H1 (cell line): ENCODE results near the gene ACBD6. TPM values are rescaled to one million over a fixed set of nuclear protein-coding genes. Genes with fewer than 3 reads are reported as not detected.

Experiments used
- CTCF ChIA-PET: fragments of 300-600 bp; sonication (Branson Sonifier 250); formaldehyde crosslinking; loops from one replicate; lab custom pipeline; 2021; ENCODE audit not compliant: partially characterized antibody; lab: Charles Lee
- POLR2A ChIA-PET: fragments of 300-600 bp; sonication (Branson Sonifier 250); formaldehyde crosslinking; loops from one replicate; lab custom pipeline; 2021; ENCODE audit warnings: inconsistent platforms; ENCODE audit not compliant: partially characterized antibody; lab: Charles Lee
- DNase-seq, 2 experiments: peaks; one replicate each; pipeline versions ENCODE4 v3.0.0 to v3.0.0-alpha.2; 2010 to 2022; ENCODE audit warnings: low spot score in 2 of 2, low read depth in 1 of 2, mixed read lengths in 1 of 2
- FAIRE-seq: peaks from 2 replicates; lab custom pipeline; 2011; peaks lifted over from hg19 to GRCh38; lab: Jason Lieb, UNC
- H2AFZ ChIP-seq: 2 replicates; pipeline ENCODE4 v1.8.1; 2012; ENCODE audit warnings: low read length, inconsistent platforms
- H2AK5ac ChIP-seq: 2 replicates; pipeline ENCODE4 v1.6.1; 2013; ENCODE audit warnings: low read depth, low read length
- H2BK120ac ChIP-seq: replicated peaks from 2 replicates; pipeline ENCODE3; 2013; ENCODE audit warnings: low read depth, low read length, inconsistent platforms
- H2BK12ac ChIP-seq: 2 replicates; pipeline ENCODE4 v1.6.1; 2013; ENCODE audit warnings: low read depth, low read length
- H2BK15ac ChIP-seq: 2 replicates; pipeline ENCODE4 v1.6.1; 2013; ENCODE audit warnings: low read length
- H2BK20ac ChIP-seq: 2 replicates; pipeline ENCODE4 v1.6.1; 2013; ENCODE audit warnings: low read length
- H2BK5ac ChIP-seq: 2 replicates; pipeline ENCODE4 v1.6.1; 2013; ENCODE audit warnings: low read depth, low read length
- H3K14ac ChIP-seq: 2 replicates; pipeline ENCODE4 v1.6.1; 2013; ENCODE audit warnings: inconsistent platforms; ENCODE audit not compliant: insufficient read length
- H3K18ac ChIP-seq: 2 replicates; pipeline ENCODE4 v1.6.1; 2013; ENCODE audit warnings: low read length; ENCODE audit errors: extremely low read depth
- H3K23ac ChIP-seq: 2 replicates; pipeline ENCODE4 v1.6.1; 2013; ENCODE audit warnings: inconsistent platforms; ENCODE audit not compliant: insufficient read length
- H3K23me2 ChIP-seq: 2 replicates; pipeline ENCODE4 v1.6.1; 2013; ENCODE audit warnings: low read depth, low read length
- H3K27ac ChIP-seq: 2 replicates; pipeline ENCODE4 v1.6.1; 2011; ENCODE audit warnings: low read depth, low read length, inconsistent platforms
- H3K27me3 ChIP-seq, 4 experiments: replicated peaks in 1 of 4; 1 replicate in 1 of 4; 2 replicates in 3 of 4; pipeline versions ENCODE4 v1.6.1 to v1.8.1; 2011 to 2013; ENCODE audit warnings: low read length in 3 of 4, mild to moderate bottlenecking in 3 of 4, inconsistent platforms in 2 of 4, mixed read lengths in 2 of 4, moderate library complexity in 1 of 4; ENCODE audit not compliant: control insufficient read depth in 3 of 4, insufficient read depth in 3 of 4; ENCODE audit errors: extremely low read depth in 1 of 4
- H3K36me3 ChIP-seq, 4 experiments: 2 replicates each; pipeline versions ENCODE4 v1.6.1 to v1.8.1; 2011 to 2013; ENCODE audit warnings: mild to moderate bottlenecking in 4 of 4, low read length in 3 of 4, moderate library complexity in 2 of 4, control low read depth in 1 of 4, inconsistent platforms in 1 of 4; ENCODE audit not compliant: insufficient read depth in 4 of 4, control insufficient read depth in 2 of 4
- H3K4ac ChIP-seq: replicated peaks from 2 replicates; pipeline ENCODE3; 2013; ENCODE audit warnings: low read length, low read depth, mixed read lengths, inconsistent platforms; ENCODE audit not compliant: insufficient read length
- H3K4me1 ChIP-seq, 4 experiments: replicated peaks in 1 of 4; 1 replicate in 1 of 4; 2 replicates in 3 of 4; pipeline versions ENCODE4 v1.6.1 to v1.8.1; 2011 to 2013; ENCODE audit warnings: low read length in 3 of 4, inconsistent platforms in 2 of 4, mixed read lengths in 1 of 4; ENCODE audit not compliant: insufficient read depth in 4 of 4, control insufficient read depth in 3 of 4
- H3K4me2 ChIP-seq, 2 experiments: 2 replicates each; pipeline versions ENCODE4 v1.6.1 to v1.8.1; 2011 to 2013; ENCODE audit warnings: low read depth in 2 of 2, low read length in 2 of 2, control low read depth in 1 of 2, inconsistent platforms in 1 of 2, mild to moderate bottlenecking in 1 of 2; ENCODE audit not compliant: insufficient read depth in 1 of 2
- H3K4me3 ChIP-seq, 4 experiments: fragments of 200-600, 300-600 bp in 1 of 4; sonication (generic), shearing (Covaris generic), sonication (Bioruptor Twin) in 1 of 4; 2 replicates each; pipeline versions ENCODE4 v1.5.1 to v1.8.1; 2011 to 2016; ENCODE audit warnings: low read length in 4 of 4, low read depth in 3 of 4, control low read depth in 2 of 4, inconsistent platforms in 2 of 4, mild to moderate bottlenecking in 2 of 4, mixed read lengths in 1 of 4, moderate library complexity in 1 of 4; ENCODE audit not compliant: insufficient read depth in 2 of 4; ENCODE audit errors: extremely low read depth in 1 of 4
- H3K56ac ChIP-seq: replicated peaks from 2 replicates; pipeline ENCODE3; 2013; ENCODE audit warnings: low read depth, mild to moderate bottlenecking, mixed read lengths, low read length, inconsistent platforms; ENCODE audit not compliant: insufficient read length
- H3K79me1 ChIP-seq: 2 replicates; pipeline ENCODE4 v1.6.1; 2013; ENCODE audit warnings: low read depth, low read length, control low read depth
- H3K79me2 ChIP-seq, 2 experiments: 2 replicates each; pipeline versions ENCODE4 v1.6.1 to v1.8.1; 2012 to 2013; ENCODE audit warnings: low read length in 2 of 2, mild to moderate bottlenecking in 2 of 2, inconsistent platforms in 1 of 2; ENCODE audit not compliant: insufficient read depth in 2 of 2, control insufficient read depth in 1 of 2
- H3K9ac ChIP-seq, 4 experiments: replicated peaks in 1 of 4; 1 replicate in 1 of 4; 2 replicates in 3 of 4; pipeline versions ENCODE4 v1.6.1 to v1.8.1; 2011 to 2013; ENCODE audit warnings: low read depth in 3 of 4, low read length in 3 of 4, control low read depth in 2 of 4, mild to moderate bottlenecking in 2 of 4, moderate library complexity in 2 of 4, inconsistent platforms in 1 of 4; ENCODE audit errors: extremely low read depth in 1 of 4
- H3K9me3 ChIP-seq, 2 experiments: 2 replicates each; pipeline versions ENCODE4 v1.6.1 to v1.8.1; 2012 to 2013; ENCODE audit warnings: mild to moderate bottlenecking in 2 of 2, moderate library complexity in 2 of 2, control low read depth in 1 of 2, inconsistent platforms in 1 of 2, low read depth in 1 of 2, low read length in 1 of 2, mixed read lengths in 1 of 2; ENCODE audit not compliant: insufficient read depth in 2 of 2
- H4K20me1 ChIP-seq, 2 experiments: replicated peaks in 1 of 2; 2 replicates each; pipeline versions ENCODE3 to v1.8.1; 2011 to 2013; ENCODE audit warnings: inconsistent platforms in 2 of 2, low read length in 2 of 2, mild to moderate bottlenecking in 1 of 2; ENCODE audit not compliant: insufficient read depth in 2 of 2, control insufficient read depth in 1 of 2
- H4K5ac ChIP-seq: 2 replicates; pipeline ENCODE4 v1.6.1; 2013; ENCODE audit warnings: low read length, low read depth, mixed read lengths, inconsistent platforms; ENCODE audit not compliant: insufficient read length
- H4K8ac ChIP-seq: 2 replicates; pipeline ENCODE4 v1.8.0; 2013; ENCODE audit warnings: mild to moderate bottlenecking, moderate library complexity, low read length, inconsistent platforms; ENCODE audit not compliant: insufficient read depth; ENCODE audit errors: extremely low read depth
- H4K91ac ChIP-seq: replicated peaks from 2 replicates; pipeline ENCODE3; 2013; ENCODE audit warnings: low read length, mixed read lengths, inconsistent platforms; ENCODE audit not compliant: insufficient read length
- CTCF ChIP-seq, 3 experiments: IDR thresholded peaks; 1 replicate in 2 of 3; 2 replicates in 1 of 3; pipeline versions ENCODE4 v1.5.1 to v1.6.1; 2011; ENCODE audit warnings: low read length in 3 of 3, mild to moderate bottlenecking in 3 of 3, inconsistent platforms in 2 of 3, low read depth in 1 of 3, moderate library complexity in 1 of 3; ENCODE audit not compliant: insufficient read depth in 1 of 3; ENCODE audit errors: control extremely low read depth in 1 of 3
- EP300 ChIP-seq, 2 experiments: IDR thresholded peaks; 1 replicate in 1 of 2; 2 replicates in 1 of 2; pipeline ENCODE4 v1.6.1; 2011 to 2012; ENCODE audit warnings: low read depth in 2 of 2, low read length in 2 of 2, mild to moderate bottlenecking in 2 of 2, borderline replicate concordance in 1 of 2, inconsistent platforms in 1 of 2, moderate library complexity in 1 of 2
- FOSL1 ChIP-seq: IDR thresholded peaks from 2 replicates; pipeline ENCODE4 v1.6.1; 2011; ENCODE audit warnings: mild to moderate bottlenecking, low read depth, low read length, moderate library complexity; ENCODE audit not compliant: insufficient read depth
- RAD21 ChIP-seq, 2 experiments: IDR thresholded peaks in 1 of 2; conservative IDR thresholded peaks in 1 of 2; 2 replicates each; pipeline ENCODE4 v1.6.1; 2011; ENCODE audit warnings: low read depth in 2 of 2, low read length in 2 of 2, improper control_type of control experiment in 1 of 2, inconsistent platforms in 1 of 2, mild to moderate bottlenecking in 1 of 2, moderate library complexity in 1 of 2
- SIRT6 ChIP-seq: IDR thresholded peaks from one replicate; pipeline ENCODE4 v1.7.1; 2012; ENCODE audit warnings: low read length, inconsistent platforms
- WGBS, 2 experiments: shearing (Covaris generic) in 1 of 2; methylation state at CpG; one replicate each; pipeline versions ENCODE4 v1.1.6 to v1.1.7; 2013 to 2015; ENCODE audit warnings: low lambda C conversion rate in 2 of 2, mixed read lengths in 2 of 2, inconsistent platforms in 1 of 2, low coverage in 1 of 2, missing lambda C conversion rate in 1 of 2; ENCODE audit not compliant: insufficient replicate concordance in 2 of 2, insufficient coverage in 1 of 2, insufficient read length in 1 of 2; ENCODE audit errors: extremely low coverage in 1 of 2, missing lambda C conversion rate in 1 of 2; 5-methylcytosine and 5-hydroxymethylcytosine counted together
- polyA plus RNA-seq, 7 experiments: library from polyadenylated mRNA; depleted of rRNA in 3 of 7; stranded (reverse) in 5 of 7; unstranded in 2 of 7; fragments of >200 nt in 5 of 7; fragments of 200-250 nt in 2 of 7; gene quantifications; 1 replicate in 5 of 7; 2 replicates in 1 of 7; 4 replicates in 1 of 7; pipeline versions ENCODE4 v1.2.1 to v1.2.3, GENCODE V29; 2011 to 2013; ENCODE audit warnings: missing spikeins in 2 of 7, mixed read lengths in 2 of 7
- total RNA-seq: library from RNA; stranded (reverse); fragmentation: NEBNext Ultra II Directional; extraction: Animal tissue kit (Norgen Biotek cat#: 25700); gene quantifications from 2 replicates; pipeline ENCODE4 v1.2.1, GENCODE V29; 2021

The ACBD6 gene
- total and polyA plus RNA-seq, 2 of the 8 experiments (the other 6 are each of a cell fraction or from before 2014, with no cell fraction given): 52.0 to 67.7 TPM

DNA sequence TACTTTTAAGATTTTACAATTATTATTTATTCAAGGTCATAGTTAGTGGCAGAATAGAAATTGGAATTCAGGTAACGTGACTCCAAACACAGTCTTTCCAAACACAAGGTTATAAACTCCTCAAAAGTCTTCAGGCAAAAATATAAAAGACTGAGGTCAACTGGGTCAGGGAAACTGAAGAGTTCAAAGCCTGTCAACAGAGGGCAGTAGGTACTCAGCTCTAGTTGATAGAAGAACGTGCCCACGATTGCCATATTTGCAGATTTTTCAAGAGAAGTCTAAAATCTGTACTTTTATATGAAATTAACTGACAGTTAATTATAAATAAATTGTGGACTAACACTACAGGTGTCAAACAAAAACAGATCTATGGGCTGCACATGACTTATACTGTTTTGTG is 137.3 kb downstream of the ACBD6 start:
- Histone ChIP-seq H3K56ac (no peak overlapping the region), H4K91ac (no peak overlapping the region), H2AFZ (no peak overlapping the region), H2AK5ac (no peak overlapping the region), H2BK120ac (no peak overlapping the region), H3K36me3 (no peaks in the 10 kb centered on the region), H3K9me3 (no peaks in the 10 kb centered on the region), H2BK5ac (no peak overlapping the region), H3K79me2 (0 out of 4 replicates have a peak, but pooled peaks cover 0 to 2% of the 10 kb centered on the region in 2 experiments), H3K4me3 (no peak overlapping the region), H3K14ac (no peak overlapping the region), H3K4me1 (peaks cover 2 to 11% (median 3%) of the 10 kb centered on the region in 4 experiments; a peak in 6 of 7 replicates), H4K8ac (no peak overlapping the region), H2BK20ac (no peak overlapping the region), H2BK12ac (no peak overlapping the region), H3K4me2 (no peak overlapping the region), H3K23ac (no peak overlapping the region), H3K23me2 (no peaks in the 10 kb centered on the region; the same call in 1 of the 2 replicates), H4K20me1 (no peaks in the 10 kb centered on the region), H2BK15ac (no peak overlapping the region), H3K9ac (no peak overlapping the region), H4K5ac (no peak overlapping the region), H3K4ac (no peak overlapping the region), H3K27ac (no peak overlapping the region), H3K79me1 (no peaks in the 10 kb centered on the region), H3K18ac (no peak overlapping the region), H3K27me3 (no peaks in the 10 kb centered on the region)
- WGBS, 2 experiments: 52% methylated on average over 3 of the region's 3 CpGs; no CpG with 5 or more reads in 1 of the 2 experiments
- TF ChIP-seq EP300 (IDR thresholded peaks at IDR 0.05; ENCODE audit: borderline replicate concordance in 1 of 2, low read depth in 2 of 2, low read length in 2 of 2): no peak
- peak; percentile 64 to 76 for TF ChIP-seq RAD21 (IDR thresholded peaks at IDR 0.05 in 1 of 2, conservative IDR thresholded peaks at IDR 0.05 in 1 of 2; ENCODE audit: low read depth in 2 of 2, low read length in 2 of 2)
- no peak for TF ChIP-seq SIRT6
- TF ChIP-seq CTCF (IDR thresholded peaks at IDR 0.05; ENCODE audit: control extremely low read depth in 1 of 3, insufficient read depth in 1 of 3, low read depth in 1 of 3, low read length in 3 of 3): peak in 2 of 3 experiments; percentile 63 to 71; a peak in 3 of 4 replicates
- TF ChIP-seq FOSL1: no peak
- ChIA-PET CTCF (interaction anchor here (0.6 to 4.6 kb wide), 28 partner anchors 9 to 548 kb away, joined by 3 to 25 read pairs (median 4); no protein-coding TSS in a partner anchor), POLR2A (interaction anchor here (1.4 kb wide), 1 partner anchor 7 kb away, joined by 3 read pairs; no protein-coding TSS in a partner anchor)
- peak; percentile 70 for FAIRE-seq
- no peak for DNase-seq
